Caki2 (cell line): ENCODE results near the gene FAM53B. TPM values are rescaled to one million over a fixed set of nuclear protein-coding genes. Genes with fewer than 3 reads are reported as not detected.

Experiments used
- DNase-seq: peaks from one replicate; pipeline ENCODE4 v3.0.0-alpha.2; 2015; ENCODE audit warnings: low read depth
- in situ Hi-C: cut with HindIII; loops from 2 replicates; pipeline ENCODE4 v1.10.0; 2016; ENCODE audit warnings: low sequenced_read_pairs, low pct_unique_long_range_greater_than_20kb, mixed read lengths
- total RNA-seq: library from RNA; depleted of rRNA; stranded (reverse); fragments of >200 nt; shearing (Covaris generic); gene quantifications from 2 replicates; pipeline ENCODE4 v1.2.3, GENCODE V29; 2014; ENCODE audit warnings: low replicate concordance

The FAM53B gene
- total RNA-seq, 1 experiment from 2014 or later: 10.5 TPM

DNA sequence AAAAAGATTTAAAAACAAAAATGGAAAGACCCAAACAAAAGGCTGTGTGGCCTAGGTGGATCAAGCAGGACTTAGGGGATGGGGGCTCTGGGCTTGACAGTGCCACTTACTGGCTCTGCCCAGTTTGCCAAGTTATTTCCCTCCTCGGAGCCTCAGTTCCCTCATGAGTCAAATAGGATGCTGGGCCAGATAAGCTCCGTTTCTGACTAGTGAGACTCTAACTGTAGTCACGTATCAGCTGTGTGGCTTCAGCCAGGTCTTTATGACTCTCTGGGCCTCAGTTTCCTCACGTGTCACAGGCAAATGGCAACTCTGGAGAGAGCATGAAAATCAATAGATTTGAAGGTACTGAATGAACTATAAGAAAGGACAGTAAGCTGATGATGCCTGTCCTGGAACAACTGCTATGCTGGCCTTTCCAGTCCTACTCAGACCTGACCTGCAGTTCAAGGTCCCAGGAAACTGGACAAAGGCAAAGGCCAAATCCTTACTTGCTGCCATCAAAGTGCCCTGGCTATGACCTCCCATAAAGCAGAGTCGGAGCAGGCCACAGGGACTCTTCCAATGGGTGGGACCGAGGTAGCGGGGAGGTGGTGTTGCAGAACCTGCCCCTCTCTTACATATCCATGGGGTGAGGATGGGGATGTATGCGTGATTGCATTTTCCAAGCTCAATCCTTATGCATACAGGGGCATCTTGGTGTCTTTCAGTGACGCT is 27.0 kb downstream of the FAM53B start:
- DNase-seq: no peak
- in situ Hi-C loops: no loop called here

DNA sequence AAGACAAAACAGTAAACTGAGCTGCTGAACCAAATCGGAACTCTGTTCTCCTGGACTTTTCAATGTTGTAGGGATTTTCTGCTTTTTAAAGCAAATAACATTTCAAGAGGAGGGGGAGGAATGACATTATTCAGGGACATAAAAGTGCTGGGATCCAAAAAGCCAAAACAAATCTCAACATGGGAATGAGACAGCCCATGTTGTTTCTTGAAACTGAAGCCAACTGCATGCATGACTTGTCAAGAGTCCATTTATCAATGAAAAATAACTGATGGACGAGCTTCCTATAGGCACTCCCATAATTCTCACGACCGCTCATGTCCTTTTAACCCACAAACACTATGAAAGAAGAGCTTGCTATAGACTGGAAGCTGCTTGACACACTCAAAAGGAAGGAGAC is 27.8 kb downstream of the FAM53B start:
- no peak for DNase-seq
- in situ Hi-C loops: no loop called here

DNA sequence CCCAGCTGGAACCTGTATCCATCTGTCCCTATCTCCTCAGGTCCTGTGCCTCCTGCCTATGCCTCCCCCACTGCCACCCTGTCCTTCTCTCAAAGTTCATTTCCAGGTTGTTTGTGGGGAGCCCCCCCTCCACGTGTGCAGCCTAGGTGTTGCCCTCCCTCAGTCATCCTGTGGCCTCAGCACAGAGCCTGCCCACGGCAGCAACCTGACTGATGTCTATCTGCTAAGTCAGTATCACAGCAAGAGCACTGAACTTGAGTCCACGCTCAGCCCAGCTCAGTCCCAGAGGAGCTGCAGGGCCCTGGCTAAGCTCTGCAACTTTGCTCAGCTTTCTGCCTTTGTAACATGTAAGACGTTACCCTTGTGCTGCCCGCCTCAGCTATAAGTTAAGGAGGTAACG is 28.7 kb downstream of the FAM53B start:
- no peak for DNase-seq
- in situ Hi-C loops: no loop called here

- DNase-seq: no peak
- in situ Hi-C loops: no loop called here
Observed at GRCh38 chr10:124713679-124714255, 30.4 kb downstream of the FAM53B start.

- no peak for DNase-seq
- in situ Hi-C loops: no loop called here
Observed at GRCh38 chr10:124712704-124713407, 31.3 kb downstream of the FAM53B start.

GRCh38 chr10:124711145-124711544 is 33.0 kb downstream of the FAM53B start:
- in situ Hi-C loops: no loop called here
- DNase-seq: no peak

GRCh38 chr10:124710266-124710881 is 33.8 kb downstream of the FAM53B start:
- in situ Hi-C loops: no loop called here
- DNase-seq: no peak

DNA sequence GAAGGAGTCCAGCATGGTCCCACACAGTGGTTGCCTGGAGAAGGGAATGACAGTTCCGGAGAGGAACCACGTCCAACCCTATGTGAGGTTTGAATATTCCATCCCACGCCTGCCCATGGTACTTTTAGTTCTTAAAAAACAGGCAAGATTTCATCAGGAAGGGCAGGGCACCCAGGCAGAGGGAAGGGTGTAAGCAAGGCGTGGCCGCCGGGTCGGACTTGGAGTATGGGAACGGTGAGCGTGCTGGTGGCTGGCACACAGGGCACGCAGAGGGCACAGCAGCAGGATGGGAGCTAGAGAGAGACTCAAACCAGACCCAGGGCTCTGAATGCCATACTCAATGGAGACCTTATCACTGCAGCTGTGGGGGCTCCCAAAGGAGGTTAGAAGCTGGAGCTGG is 34.3 kb downstream of the FAM53B start:
- no peak for DNase-seq
- in situ Hi-C loops: no loop called here

- in situ Hi-C loops: no loop called here
- DNase-seq: no peak
Observed at GRCh38 chr10:124708922-124709520, 35.2 kb downstream of the FAM53B start.

DNA sequence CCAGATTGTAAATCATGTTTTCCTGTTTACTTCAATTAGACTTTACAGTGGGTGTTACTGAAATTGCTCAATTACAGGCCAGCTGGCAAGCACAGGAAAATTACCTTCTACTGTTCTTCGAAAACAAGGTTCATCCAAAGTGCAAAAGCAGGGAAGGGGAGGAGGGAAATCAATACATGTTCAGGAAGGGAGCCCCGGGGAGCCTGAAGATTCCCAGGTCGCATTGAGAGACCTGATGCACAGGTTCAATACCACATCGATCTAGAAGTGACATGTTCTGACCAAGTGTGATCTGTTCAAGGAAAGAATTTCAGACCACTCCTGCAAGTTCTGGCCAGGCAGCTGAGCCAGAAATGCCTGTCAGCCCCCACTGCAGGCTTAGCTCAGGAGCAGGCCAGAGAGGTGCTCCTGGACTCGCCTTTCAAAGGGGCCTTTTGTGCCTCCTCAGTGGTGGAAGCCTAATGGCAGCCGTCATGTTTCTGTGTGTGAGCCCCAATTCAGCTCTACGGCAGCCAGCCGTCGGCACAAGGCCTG is 35.9 kb downstream of the FAM53B start:
- no peak for DNase-seq
- in situ Hi-C loops: no loop called here

DNA sequence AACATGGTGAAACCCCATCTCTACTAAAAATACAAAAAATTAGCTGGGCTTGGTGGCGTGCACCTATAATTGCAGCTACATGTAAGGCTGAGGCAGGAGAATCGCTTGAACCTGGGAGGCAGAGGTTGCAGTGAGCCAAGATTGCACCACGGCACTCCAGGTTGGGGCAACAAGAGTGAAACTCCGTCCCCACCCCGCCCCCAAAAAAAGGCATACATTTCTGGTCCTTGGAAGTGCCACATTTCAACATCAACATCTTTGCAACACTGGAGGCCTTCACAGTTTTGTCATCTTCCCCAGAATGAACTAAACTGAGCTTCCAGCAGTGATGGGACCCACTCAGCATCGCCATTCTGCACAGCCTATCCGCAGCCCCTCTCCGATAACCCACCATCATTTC is 36.6 kb downstream of the FAM53B start:
- in situ Hi-C loops: no loop called here
- no peak for DNase-seq

DNA sequence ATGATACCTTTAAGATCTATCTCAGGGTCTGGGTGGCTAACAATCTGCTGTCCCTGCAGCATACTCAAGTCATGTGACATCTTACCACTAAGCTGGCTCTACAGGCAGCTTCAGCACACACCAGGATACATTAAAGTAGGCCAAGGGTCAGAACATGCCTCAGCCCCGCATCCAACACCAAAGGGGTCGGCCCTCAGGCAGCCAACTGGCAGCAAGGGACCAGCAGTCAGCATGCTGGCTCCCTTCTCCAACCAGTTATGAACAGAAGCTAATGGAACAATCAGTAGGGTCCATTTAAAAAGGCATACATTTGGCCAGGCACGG is 37.1 kb downstream of the FAM53B start:
- no peak for DNase-seq

DNA sequence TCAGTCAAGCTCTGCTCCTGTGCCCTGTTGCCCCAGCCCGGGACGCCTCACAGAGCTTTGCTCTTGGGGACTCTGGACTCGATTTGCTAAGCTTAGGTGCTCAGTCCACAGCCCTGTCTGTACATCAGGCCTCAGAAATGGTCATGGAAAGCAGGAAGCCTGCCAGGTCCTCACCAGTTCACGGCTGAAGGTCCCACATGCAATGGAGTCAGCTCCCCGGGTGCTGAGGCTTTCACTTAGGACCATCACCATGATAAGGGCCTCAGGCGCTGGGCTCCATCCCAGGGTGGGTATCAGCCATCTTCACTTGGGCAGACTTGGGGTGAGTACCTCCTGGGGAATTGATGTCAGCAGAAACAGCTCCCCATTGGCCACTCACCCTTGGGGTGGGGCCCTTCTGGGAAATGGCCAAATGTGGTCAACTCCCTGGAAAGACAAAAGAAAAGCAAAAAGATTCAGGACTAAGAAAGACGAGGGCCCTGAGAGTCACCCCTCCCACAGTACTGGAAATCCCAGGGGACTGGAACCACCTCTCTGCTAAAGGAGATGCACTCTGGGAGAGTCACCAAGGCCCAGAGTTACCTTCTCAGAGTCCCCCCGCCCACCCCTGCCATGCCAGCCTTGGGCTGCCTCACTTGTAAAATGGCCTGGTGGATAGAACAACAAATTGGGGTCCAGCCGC is 37.6 kb downstream of the FAM53B start:
- in situ Hi-C loops: no loop called here

More for the DNA sequence above, 37.1 kb downstream of the FAM53B start:
- in situ Hi-C loops: no loop called here

GRCh38 chr10:124705817-124706461 is 38.2 kb downstream of the FAM53B start:
- in situ Hi-C loops: no loop called here
- no peak for DNase-seq

More for the DNA sequence above, 37.6 kb downstream of the FAM53B start:
- DNase-seq: no peak

GRCh38 chr10:124705381-124705740 is 38.8 kb downstream of the FAM53B start:
- DNase-seq: no peak
- in situ Hi-C loops: no loop called here

GRCh38 chr10:124704428-124705380 is 39.5 kb downstream of the FAM53B start:
- DNase-seq: no peak
- in situ Hi-C loops: no loop called here
